GM12891 (cell line): ENCODE measurements around the gene ALDH1L2.

ENCODE experiments used
- POLR2A ChIP-seq: IDR thresholded peaks from 2 replicates; pipeline ENCODE4 v1.6.1; 2011; ENCODE audit warnings: low read depth, low read length, control low read depth
- POLR2AphosphoS5 ChIP-seq: IDR thresholded peaks from 2 replicates; pipeline ENCODE4 v1.6.1; 2011; ENCODE audit warnings: low read depth, low read length, control low read depth
- SPI1 ChIP-seq: IDR thresholded peaks from 2 replicates; pipeline ENCODE4 v1.6.1; 2011; ENCODE audit warnings: low read depth, low read length, control low read depth
- TAF1 ChIP-seq: IDR thresholded peaks from 2 replicates; pipeline ENCODE4 v1.6.1; 2011; ENCODE audit warnings: low read depth, low read length, control low read depth

- TF ChIP-seq POLR2A = no peak
- TF ChIP-seq POLR2AphosphoS5 = no peak
- no peak for TF ChIP-seq TAF1
- no peak for TF ChIP-seq SPI1
Measured at GRCh38 chr12:105100207-105100985, 16.1 kb upstream of the ALDH1L2 start.
